Measurements from ENCODE around the gene OR52R1. TPM values are rescaled to one million over a fixed set of nuclear protein-coding genes. Genes with fewer than 3 reads are reported as not detected.

Gene OR52R1
- total and polyA plus RNA-seq, 2 experiments from 2014 or later = not detected

- H3K9me3 ChIP-seq (ENCODE audit: low read depth) = no peaks in the 10 kb centered on the region
- H3K4me2 ChIP-seq = no peak overlapping the region
- no peaks in the 10 kb centered on the region for H3K79me2 ChIP-seq
- H3K9me2 ChIP-seq (replicated peaks; ENCODE audit: insufficient read depth) = no peaks in the 10 kb centered on the region
- no peak overlapping the region for H3K27ac ChIP-seq
- no peak overlapping the region for H2AFZ ChIP-seq
- no peak for DNase-seq (ENCODE audit: low spot score)
- WGBS (ENCODE audit: low lambda C conversion rate, missing lambda C conversion rate) = 84% methylated on average over 6 of the region's 6 CpGs
- H4K20me1 ChIP-seq (ENCODE audit: insufficient read depth, poor library complexity, severe bottlenecking) = no peaks in the 10 kb centered on the region
- no peak overlapping the region for H3K4me3 ChIP-seq
- H3K27me3 ChIP-seq = no peaks in the 10 kb centered on the region
- no peaks in the 10 kb centered on the region for H3K4me1 ChIP-seq (ENCODE audit: insufficient read depth)
- H3K36me3 ChIP-seq (replicated peaks; ENCODE audit: insufficient read depth, low read depth) = no peaks in the 10 kb centered on the region
- TF ChIP-seq EZH2 (IDR thresholded peaks at IDR 0.05; ENCODE audit: borderline replicate concordance) (no peak), EZH2phosphoT487 (IDR thresholded peaks at IDR 0.05; ENCODE audit: low read depth, severe bottlenecking, unreplicated experiment) (no peak)
- TF ChIP-seq, protein P1, sequence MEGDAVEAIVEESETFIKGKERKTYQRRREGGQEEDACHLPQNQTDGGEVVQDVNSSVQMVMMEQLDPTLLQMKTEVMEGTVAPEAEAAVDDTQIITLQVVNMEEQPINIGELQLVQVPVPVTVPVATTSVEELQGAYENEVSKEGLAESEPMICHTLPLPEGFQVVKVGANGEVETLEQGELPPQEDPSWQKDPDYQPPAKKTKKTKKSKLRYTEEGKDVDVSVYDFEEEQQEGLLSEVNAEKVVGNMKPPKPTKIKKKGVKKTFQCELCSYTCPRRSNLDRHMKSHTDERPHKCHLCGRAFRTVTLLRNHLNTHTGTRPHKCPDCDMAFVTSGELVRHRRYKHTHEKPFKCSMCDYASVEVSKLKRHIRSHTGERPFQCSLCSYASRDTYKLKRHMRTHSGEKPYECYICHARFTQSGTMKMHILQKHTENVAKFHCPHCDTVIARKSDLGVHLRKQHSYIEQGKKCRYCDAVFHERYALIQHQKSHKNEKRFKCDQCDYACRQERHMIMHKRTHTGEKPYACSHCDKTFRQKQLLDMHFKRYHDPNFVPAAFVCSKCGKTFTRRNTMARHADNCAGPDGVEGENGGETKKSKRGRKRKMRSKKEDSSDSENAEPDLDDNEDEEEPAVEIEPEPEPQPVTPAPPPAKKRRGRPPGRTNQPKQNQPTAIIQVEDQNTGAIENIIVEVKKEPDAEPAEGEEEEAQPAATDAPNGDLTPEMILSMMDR (IDR thresholded peaks at IDR 0.05; ENCODE audit: poor library complexity) = no peak
Observed at GRCh38 chr11:4766420-4767043, 37.6 kb downstream of the OR52R1 start.

DNA sequence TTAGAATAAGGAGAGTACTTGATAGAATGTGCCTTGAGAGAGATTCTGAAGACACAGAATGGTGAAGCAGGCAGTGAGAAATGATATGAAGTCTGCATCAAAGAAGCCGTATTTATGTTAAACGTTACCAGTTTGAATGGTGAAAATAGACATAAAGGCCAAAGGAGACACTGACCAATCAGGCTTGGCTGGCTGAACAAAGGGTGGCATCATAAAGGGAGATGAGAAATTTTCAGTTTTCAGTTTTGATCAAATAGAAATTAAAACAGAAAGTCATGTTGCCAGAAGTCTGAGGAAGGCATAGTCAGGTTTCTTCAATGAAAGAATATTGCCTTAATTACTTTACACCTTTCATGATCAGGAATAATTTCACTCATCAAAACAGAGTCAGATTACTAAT, 41.1 kb downstream of the OR52R1 start:
- Histone ChIP-seq H3K9me3 (ENCODE audit: low read depth) (no peaks in the 10 kb centered on the region), H4K20me1 (ENCODE audit: insufficient read depth, poor library complexity, severe bottlenecking) (no peaks in the 10 kb centered on the region), H3K4me3 (no peak overlapping the region), H3K27me3 (no peaks in the 10 kb centered on the region), H3K4me2 (no peak overlapping the region), H3K4me1 (ENCODE audit: insufficient read depth) (no peaks in the 10 kb centered on the region), H3K36me3 (replicated peaks; ENCODE audit: insufficient read depth, low read depth) (no peaks in the 10 kb centered on the region), H2AFZ (no peak overlapping the region), H3K9me2 (replicated peaks; ENCODE audit: insufficient read depth) (no peaks in the 10 kb centered on the region), H3K79me2 (no peaks in the 10 kb centered on the region), H3K27ac (no peak overlapping the region)
- no peak for DNase-seq (ENCODE audit: low spot score)
- WGBS (ENCODE audit: low lambda C conversion rate, missing lambda C conversion rate) = 77% methylated on average over 2 of the region's 2 CpGs
- TF ChIP-seq EZH2phosphoT487 (IDR thresholded peaks at IDR 0.05; ENCODE audit: low read depth, severe bottlenecking, unreplicated experiment) (no peak), EZH2 (IDR thresholded peaks at IDR 0.05; ENCODE audit: borderline replicate concordance) (no peak)
- TF ChIP-seq, protein P1 (IDR thresholded peaks at IDR 0.05; ENCODE audit: poor library complexity) = no peak

Small RNA genes within 50 kb of the gene (small RNA-seq; reads per million reads assigned to genes)
- not detected for gene RF00091

Other genes with a start within 250 kb of the OR52R1 start
- gene OR52I2, start 222.6 kb downstream of the OR52R1 start, total RNA-seq = not detected in 2 replicates
- not detected in 2 replicates for gene OR52I2, start 222.6 kb downstream of the OR52R1 start, polyA plus RNA-seq
- not detected in 2 replicates for gene OR52I1, start 210.3 kb downstream of the OR52R1 start, total RNA-seq
- gene OR52I1, start 210.3 kb downstream of the OR52R1 start, polyA plus RNA-seq = not detected in 2 replicates
- 16.1 and 19.8 TPM in 2 replicates for gene TRIM68, start 196.1 kb downstream of the OR52R1 start, total RNA-seq
- 5.9 and 8.3 TPM in 2 replicates for gene TRIM68, start 196.1 kb downstream of the OR52R1 start, polyA plus RNA-seq
- gene OR51D1, start 166.9 kb downstream of the OR52R1 start, total RNA-seq = not detected in 2 replicates
- not detected in 2 replicates for gene OR51D1, start 166.9 kb downstream of the OR52R1 start, polyA plus RNA-seq
- gene OR51E1, start 160.4 kb downstream of the OR52R1 start, total RNA-seq = 1.2 and 1.3 TPM in 2 replicates
- gene OR51E1, start 160.4 kb downstream of the OR52R1 start, polyA plus RNA-seq = 0.92 and 2.2 TPM in 2 replicates
- gene OR51E2, start 106.5 kb downstream of the OR52R1 start, total RNA-seq = 0.28 and 0.30 TPM in 2 replicates
- gene OR51E2, start 106.5 kb downstream of the OR52R1 start, polyA plus RNA-seq = 0.43 and 0.57 TPM in 2 replicates
- not detected in 2 replicates for gene MMP26, start 99.6 kb downstream of the OR52R1 start, total RNA-seq
- gene MMP26, start 99.6 kb downstream of the OR52R1 start, polyA plus RNA-seq = not detected in 2 replicates
- gene OR51F1, start 34.4 kb downstream of the OR52R1 start, total RNA-seq = not detected in 2 replicates
- gene OR51F1, start 34.4 kb downstream of the OR52R1 start, polyA plus RNA-seq = not detected in 2 replicates
- not detected in 2 replicates for gene OR51F2, start 16.9 kb upstream of the OR52R1 start, total RNA-seq
- gene OR51F2, start 16.9 kb upstream of the OR52R1 start, polyA plus RNA-seq = not detected in 2 replicates
- not detected in 2 replicates for gene OR51S1, start 44.8 kb upstream of the OR52R1 start, total RNA-seq
- gene OR51S1, start 44.8 kb upstream of the OR52R1 start, polyA plus RNA-seq = not detected in 2 replicates
- gene OR51T1, start 77.5 kb upstream of the OR52R1 start, total RNA-seq = not detected in 2 replicates
- not detected in 2 replicates for gene OR51T1, start 77.5 kb upstream of the OR52R1 start, polyA plus RNA-seq
- not detected in 2 replicates for gene OR51A7, start 99.4 kb upstream of the OR52R1 start, total RNA-seq
- not detected in 2 replicates for gene OR51A7, start 99.4 kb upstream of the OR52R1 start, polyA plus RNA-seq
- not detected in 2 replicates for gene OR51G2, start 115.0 kb upstream of the OR52R1 start, total RNA-seq
- not detected in 2 replicates for gene OR51G2, start 115.0 kb upstream of the OR52R1 start, polyA plus RNA-seq
- not detected in 2 replicates for gene OR51G1, start 120.0 kb upstream of the OR52R1 start, total RNA-seq
- not detected in 2 replicates for gene OR51G1, start 120.0 kb upstream of the OR52R1 start, polyA plus RNA-seq
- not detected in 2 replicates for gene OR51A4, start 143.2 kb upstream of the OR52R1 start, total RNA-seq
- not detected in 2 replicates for gene OR51A4, start 143.2 kb upstream of the OR52R1 start, polyA plus RNA-seq
- gene OR51A2, start 151.3 kb upstream of the OR52R1 start, total RNA-seq = not detected in 2 replicates
- not detected in 2 replicates for gene OR51A2, start 151.3 kb upstream of the OR52R1 start, polyA plus RNA-seq
- gene OR51L1, start 190.5 kb upstream of the OR52R1 start, total RNA-seq = not detected in 2 replicates
- not detected in 2 replicates for gene OR51L1, start 190.5 kb upstream of the OR52R1 start, polyA plus RNA-seq
- not detected in 2 replicates for gene OR52J3, start 242.1 kb upstream of the OR52R1 start, total RNA-seq
- not detected in 2 replicates for gene OR52J3, start 242.1 kb upstream of the OR52R1 start, polyA plus RNA-seq

Measured in hepatocyte (in vitro differentiated cells).